HG03521 (cell line): Measurements from ENCODE around the gene GABRE.

ENCODE experiments used
- ATAC-seq: cut with Tn5 transposase; IDR thresholded peaks from one replicate; pipeline ENCODE4 v1.9.1; 2021; ENCODE audit warnings: mild to moderate bottlenecking, moderate library complexity; ENCODE audit not compliant: unreplicated experiment

The GABRE gene

GRCh38 chrX:151974336-151975227 lies at the start of gene GABRE:
Gene GABRE (minus strand): TSS chrX:151974676. CDS start chrX:151974625, 51 bp downstream.
- ATAC-seq: no peak

GRCh38 chrX:152020888-152021287 lies 46.4 kb upstream of the GABRE start:
- no peak for ATAC-seq

- no peak for ATAC-seq
These were observed 25.3 kb upstream of the GABRE start for GRCh38 chrX:151999813-152000212.

- ATAC-seq: no peak
These were observed 23.1 kb upstream of the GABRE start for GRCh38 chrX:151997539-151997938.

GRCh38 chrX:151996347-151996746 lies 21.9 kb upstream of the GABRE start:
- ATAC-seq: no peak

- ATAC-seq: no peak
These were observed 20.0 kb upstream of the GABRE start for GRCh38 chrX:151994476-151994875.

GRCh38 chrX:151988706-151989299 lies 14.3 kb upstream of the GABRE start:
- no peak for ATAC-seq

GRCh38 chrX:151987108-151987507 lies 12.6 kb upstream of the GABRE start:
- no peak for ATAC-seq

- ATAC-seq: no peak
These were observed 11.5 kb upstream of the GABRE start for GRCh38 chrX:151985955-151986354.

- no peak for ATAC-seq
These were observed 11.1 kb upstream of the GABRE start for GRCh38 chrX:151985531-151985930.

- no peak for ATAC-seq
These were observed 10.4 kb upstream of the GABRE start for GRCh38 chrX:151984902-151985301.

- ATAC-seq: no peak
These were observed 9.9 kb upstream of the GABRE start for GRCh38 chrX:151984328-151984727.

GRCh38 chrX:151983186-151983585 lies 8.7 kb upstream of the GABRE start:
- ATAC-seq: no peak

- no peak for ATAC-seq
These were observed 7.7 kb upstream of the GABRE start for GRCh38 chrX:151982222-151982621.

- no peak for ATAC-seq
These were observed 6.7 kb upstream of the GABRE start for GRCh38 chrX:151981129-151981528.

GRCh38 chrX:151977923-151978322 lies 3.4 kb upstream of the GABRE start:
- no peak for ATAC-seq

- no peak for ATAC-seq
These were observed 2.5 kb upstream of the GABRE start for GRCh38 chrX:151977009-151977408.

- no peak for ATAC-seq
These were observed 1.3 kb upstream of the GABRE start for GRCh38 chrX:151975736-151976275.

GRCh38 chrX:151975228-151975593 lies 735 bp upstream of the GABRE start:
- no peak for ATAC-seq

- no peak for ATAC-seq
These were observed 583 bp downstream of the GABRE start for GRCh38 chrX:151973851-151974335.

- no peak for ATAC-seq
These were observed 1.3 kb downstream of the GABRE start for GRCh38 chrX:151973060-151973661.

GRCh38 chrX:151970661-151971060 lies 3.8 kb downstream of the GABRE start:
- no peak for ATAC-seq
